Psoas muscle (tissue), 8 donors: ENCODE measurements around the gene RNF186. TPM values are rescaled to one million over a fixed set of nuclear protein-coding genes. Genes with fewer than 3 reads are reported as not detected.

Experiments
- ATAC-seq, 4 donors: fragments of 200-7000 bp; cut with Tn5 transposase; one replicate each; pipeline ENCODE4 v1.9.1; 2020; ENCODE audit warnings: moderate library complexity in 3 of 4, mild to moderate bottlenecking in 2 of 4
- DNase-seq, 2 donors: peaks; one replicate each; pipeline ENCODE4 v3.0.0-alpha.2; 2020
- H3K27ac ChIP-seq: fragments of 200-600 bp; one replicate; pipeline ENCODE4 v1.8.0; 2022
- H3K27me3 ChIP-seq, 3 donors: fragments of 200-600 bp in 1 of 3; one replicate each; pipeline versions ENCODE4 v1.6.1 to v1.8.0; 2013 to 2022; ENCODE audit warnings: low read length in 2 of 3, mild to moderate bottlenecking in 2 of 3, moderate library complexity in 1 of 3; ENCODE audit not compliant: insufficient read depth in 3 of 3
- H3K36me3 ChIP-seq, 2 donors: fragments of 200-600 bp in 1 of 2; one replicate each; pipeline versions ENCODE4 v1.6.1 to v1.8.0; 2013 to 2022; ENCODE audit warnings: low read depth in 1 of 2, mild to moderate bottlenecking in 1 of 2, moderate library complexity in 1 of 2; ENCODE audit not compliant: insufficient read depth in 1 of 2
- H3K4me1 ChIP-seq: fragments of 200-600 bp; one replicate; pipeline ENCODE4 v1.8.0; 2022
- H3K4me3 ChIP-seq: fragments of 200-600 bp; one replicate; pipeline ENCODE4 v1.8.0; 2022; ENCODE audit warnings: mild to moderate bottlenecking
- H3K9me3 ChIP-seq: fragments of 200-600 bp; one replicate; pipeline ENCODE4 v1.8.0; 2022
- WGBS, 3 donors: extraction: QIAGEN DNeasy Blood & Tissue Kit; methylation state at CpG; one replicate each; pipeline versions ENCODE4 v1.1.6 to v1.1.7; 2013; 5-methylcytosine and 5-hydroxymethylcytosine counted together
- intact Hi-C, 2 donors: fragments of 100-400 bp; cut with DNase I; formaldehyde crosslinking; loops; one replicate each; pipeline versions ENCODE4 v1.11.0 to v1.14.2; 2022
- polyA plus RNA-seq, 3 donors: library from polyadenylated mRNA; stranded (reverse); fragments of 200-250 nt; gene quantifications; one replicate each; pipeline ENCODE4 v1.2.3, GENCODE V29; 2013
- total RNA-seq, 4 donors: library from RNA; stranded (reverse); fragmentation: NEBNext Ultra II Directional in 2 of 4; extraction: Animal tissue kit (Norgen Biotek cat#: 25700) in 2 of 4; gene quantifications; one replicate each; pipeline versions ENCODE4 v1.2.1 to v1.2.4, GENCODE V29; 2021 to 2023
- TF ChIP-seq, protein P1 (sequence below): fragments of 200-600 bp; IDR thresholded peaks from one replicate; pipeline ENCODE4 v1.8.0; 2022; ENCODE audit warnings: antibody characterized with exemption
- donor health status: healthy with polysubstance abuse.
- donor health status: DM: no; HTN: no; CAD: no; lungs with moderate emphysema.
- donor health status: Bipolar disorder and iron deficiency.
- donor health status: healthy.
- donor health status: DM: yes; HTN: yes; CAD: no.
- donor health status: DM: no; HTN: no; CAD: no.
- donor health status: DM: no; HTN: no; CAD: no.
- donor health status: DM: yes; HTN: yes; CAD: no.

The RNF186 gene
- total and polyA plus RNA-seq, 7 donors: 0.08 TPM; not detected in 6

DNA sequence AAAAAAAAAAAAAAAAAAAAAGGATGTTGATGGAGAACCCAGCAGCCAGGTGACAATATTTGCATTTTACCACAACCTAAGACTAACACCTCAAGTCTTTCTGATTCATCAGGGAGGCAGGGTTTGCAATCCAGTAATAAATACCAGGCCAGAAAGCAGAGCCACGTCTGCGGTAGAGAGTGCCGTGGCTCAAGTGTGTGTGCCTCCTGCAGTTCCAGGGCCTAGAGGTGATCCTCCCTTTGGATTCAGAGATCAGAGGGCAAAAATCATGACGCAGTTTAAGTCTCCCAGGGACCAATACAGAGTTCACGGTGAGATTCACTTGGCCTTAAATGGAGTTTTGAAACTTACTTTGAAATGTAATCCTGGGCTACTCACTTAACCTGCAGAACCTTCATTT is 50.2 kb downstream of the RNF186 start:
- Histone ChIP-seq H3K27ac (no peak overlapping the region), H3K9me3 (no peaks in the 10 kb centered on the region), H3K4me1 (no peaks in the 10 kb centered on the region), H3K4me3 (no peak overlapping the region), H3K36me3 (peaks cover 0 to under 1% of the 10 kb centered on the region in 2 donors), H3K27me3 (no peaks in the 10 kb centered on the region)
- TF ChIP-seq, protein P1, sequence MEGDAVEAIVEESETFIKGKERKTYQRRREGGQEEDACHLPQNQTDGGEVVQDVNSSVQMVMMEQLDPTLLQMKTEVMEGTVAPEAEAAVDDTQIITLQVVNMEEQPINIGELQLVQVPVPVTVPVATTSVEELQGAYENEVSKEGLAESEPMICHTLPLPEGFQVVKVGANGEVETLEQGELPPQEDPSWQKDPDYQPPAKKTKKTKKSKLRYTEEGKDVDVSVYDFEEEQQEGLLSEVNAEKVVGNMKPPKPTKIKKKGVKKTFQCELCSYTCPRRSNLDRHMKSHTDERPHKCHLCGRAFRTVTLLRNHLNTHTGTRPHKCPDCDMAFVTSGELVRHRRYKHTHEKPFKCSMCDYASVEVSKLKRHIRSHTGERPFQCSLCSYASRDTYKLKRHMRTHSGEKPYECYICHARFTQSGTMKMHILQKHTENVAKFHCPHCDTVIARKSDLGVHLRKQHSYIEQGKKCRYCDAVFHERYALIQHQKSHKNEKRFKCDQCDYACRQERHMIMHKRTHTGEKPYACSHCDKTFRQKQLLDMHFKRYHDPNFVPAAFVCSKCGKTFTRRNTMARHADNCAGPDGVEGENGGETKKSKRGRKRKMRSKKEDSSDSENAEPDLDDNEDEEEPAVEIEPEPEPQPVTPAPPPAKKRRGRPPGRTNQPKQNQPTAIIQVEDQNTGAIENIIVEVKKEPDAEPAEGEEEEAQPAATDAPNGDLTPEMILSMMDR: no peak
- ATAC-seq (no peak), DNase-seq (no peak)
- WGBS, 3 donors: 90 to 92% (median 90%) methylated on average over 5 of the region's 5 CpGs
- intact Hi-C loops: no loop called here

Other genes starting within 250 kb of the RNF186 start
- 10 to 100 TPM; 11.8 to 22.8 (median 16.0) TPM for gene NBL1, start 171.0 kb downstream of the RNF186 start, total RNA-seq
- 10 to 100 TPM; 12.4 to 15.1 (median 13.0) TPM for gene NBL1, start 171.0 kb downstream of the RNF186 start, polyA plus RNA-seq
- gene HTR6, start 150.4 kb downstream of the RNF186 start, total RNA-seq: not detected
- gene HTR6, start 150.4 kb downstream of the RNF186 start, polyA plus RNA-seq: not detected
- gene TMCO4, start 15.4 kb downstream of the RNF186 start, total RNA-seq: 1 to 10 TPM; 2.3 to 4.8 (median 3.4) TPM
- gene TMCO4, start 15.4 kb downstream of the RNF186 start, polyA plus RNA-seq: 1 to 10 TPM; 2.6 to 3.6 (median 3.2) TPM
- gene OTUD3, start 67.1 kb upstream of the RNF186 start, total RNA-seq: 1 to 10 TPM; 5.0 to 6.7 (median 6.0) TPM
- 1 to 10 TPM; 2.3 to 7.6 (median 6.1) TPM for gene OTUD3, start 67.1 kb upstream of the RNF186 start, polyA plus RNA-seq
- gene PLA2G2E, start 108.3 kb upstream of the RNF186 start, total RNA-seq: not detected
- gene PLA2G2E, start 108.3 kb upstream of the RNF186 start, polyA plus RNA-seq: not detected
- 10 to 100 TPM in 3 of 4 donors, 1 to 10 TPM in 1; 9.6 to 77.2 (median 22.7) TPM for gene PLA2G2A, start 164.3 kb upstream of the RNF186 start, total RNA-seq
- gene PLA2G2A, start 164.3 kb upstream of the RNF186 start, polyA plus RNA-seq: 100 to 1,000 TPM; 139 to 152 (median 139) TPM